NCI-H128 (cell line): Measurements from ENCODE around the gene ELL2.
"Not testable (repeated sequence)": the region's sequence is repeated elsewhere in the genome, so short reads cannot be mapped to it uniquely, and the experiment has no call there.

Source experiments
- DNase-seq: peaks from one replicate; lab custom pipeline; 2025; ENCODE audit not compliant: unreplicated experiment; lab: John Stamatoyannopoulos, UW

The ELL2 gene

DNA sequence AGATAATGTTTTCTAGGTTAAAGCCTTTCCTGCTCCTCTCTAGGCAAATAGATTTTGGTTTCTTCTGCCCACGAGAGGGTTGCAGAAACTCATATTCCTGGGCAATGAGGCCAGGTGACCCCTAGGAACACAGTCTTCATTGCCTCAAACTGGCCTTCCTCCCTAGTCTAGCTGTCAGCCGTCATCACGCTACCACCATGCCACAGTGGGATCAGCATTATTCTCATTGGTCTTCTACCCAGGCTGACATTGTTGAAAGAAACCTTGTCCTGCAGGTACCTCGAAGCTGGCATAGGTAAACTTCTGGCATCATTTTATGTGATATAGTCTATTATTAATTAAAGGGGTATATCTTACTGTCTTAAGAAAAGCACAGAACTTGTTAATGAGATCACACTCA, 51.1 kb downstream of the ELL2 start:
- DNase-seq = no peak

GRCh38 chr5:95909738-95910137, 51.9 kb downstream of the ELL2 start:
- no peak for DNase-seq

GRCh38 chr5:95908799-95909198, 52.9 kb downstream of the ELL2 start:
- DNase-seq = no peak

DNA sequence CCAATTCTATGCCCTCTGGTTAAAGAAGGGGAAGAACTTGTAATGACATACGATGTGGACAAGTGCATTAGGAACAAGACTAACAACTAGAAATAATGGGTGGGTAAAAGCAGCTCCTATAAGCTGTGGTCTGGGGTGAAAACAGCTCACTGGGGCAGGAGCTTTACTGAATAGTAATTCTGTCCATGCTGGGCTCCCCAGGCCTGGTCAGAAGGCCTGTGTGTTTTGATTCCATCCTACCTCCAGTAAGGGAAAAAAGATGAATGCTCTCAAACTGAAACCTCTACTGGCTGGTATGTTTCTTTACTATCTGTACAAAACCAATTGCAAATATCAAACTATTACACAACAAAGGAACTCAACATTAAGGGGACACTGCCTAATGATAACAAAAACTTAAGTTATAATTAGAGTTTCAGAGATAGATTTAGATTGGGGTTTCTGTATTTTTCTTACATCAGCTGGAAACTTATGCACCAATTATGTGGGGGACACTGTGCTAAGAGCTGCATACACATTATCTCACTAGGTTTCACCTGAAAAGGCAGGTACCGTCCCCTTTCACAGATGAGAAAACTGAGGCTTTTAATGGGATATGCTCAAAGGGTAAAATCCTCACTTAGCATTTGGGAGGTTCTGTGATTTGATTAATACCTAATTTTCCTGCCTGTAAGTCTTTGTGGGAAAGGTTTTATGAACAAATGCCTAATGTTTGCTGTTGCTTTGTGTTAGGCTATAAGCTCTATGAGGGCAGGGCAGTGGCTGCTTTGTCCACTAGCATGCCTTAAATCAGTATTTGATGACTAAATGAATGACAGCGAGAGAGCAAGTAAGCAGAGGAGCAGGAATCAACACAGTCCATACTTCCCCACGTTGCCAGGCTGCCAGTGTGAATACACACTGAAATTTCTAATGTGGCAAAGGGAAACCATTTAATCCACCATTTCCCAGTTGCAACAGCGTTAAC, 53.6 kb downstream of the ELL2 start:
- no peak for DNase-seq

- DNase-seq = no peak
Measured at GRCh38 chr5:95907067-95907705, 54.5 kb downstream of the ELL2 start.

- DNase-seq = not testable (repeated sequence)
Measured at GRCh38 chr5:95906398-95906797, 55.3 kb downstream of the ELL2 start.

DNA sequence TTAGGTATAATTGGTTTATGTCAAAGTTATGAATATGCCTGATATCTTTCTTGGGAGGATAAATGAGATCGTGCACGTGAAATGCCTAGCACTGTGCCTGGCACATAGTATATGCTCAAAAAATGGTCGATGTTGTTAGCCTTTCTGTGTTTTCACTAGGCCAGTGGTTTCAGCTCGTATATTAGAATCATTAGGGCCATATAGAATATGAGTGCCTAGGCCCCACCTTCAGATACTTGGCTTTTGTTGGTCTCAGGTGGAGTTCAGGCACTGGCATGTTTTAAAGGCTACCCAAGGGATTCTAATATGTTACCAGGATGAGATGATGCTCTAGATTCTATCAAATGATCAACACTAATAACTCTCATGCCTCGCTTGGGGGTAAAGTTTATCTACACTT, 56.8 kb downstream of the ELL2 start:
- no peak for DNase-seq

- DNase-seq = no peak
Measured at GRCh38 chr5:95903838-95904237, 57.8 kb downstream of the ELL2 start.

DNA sequence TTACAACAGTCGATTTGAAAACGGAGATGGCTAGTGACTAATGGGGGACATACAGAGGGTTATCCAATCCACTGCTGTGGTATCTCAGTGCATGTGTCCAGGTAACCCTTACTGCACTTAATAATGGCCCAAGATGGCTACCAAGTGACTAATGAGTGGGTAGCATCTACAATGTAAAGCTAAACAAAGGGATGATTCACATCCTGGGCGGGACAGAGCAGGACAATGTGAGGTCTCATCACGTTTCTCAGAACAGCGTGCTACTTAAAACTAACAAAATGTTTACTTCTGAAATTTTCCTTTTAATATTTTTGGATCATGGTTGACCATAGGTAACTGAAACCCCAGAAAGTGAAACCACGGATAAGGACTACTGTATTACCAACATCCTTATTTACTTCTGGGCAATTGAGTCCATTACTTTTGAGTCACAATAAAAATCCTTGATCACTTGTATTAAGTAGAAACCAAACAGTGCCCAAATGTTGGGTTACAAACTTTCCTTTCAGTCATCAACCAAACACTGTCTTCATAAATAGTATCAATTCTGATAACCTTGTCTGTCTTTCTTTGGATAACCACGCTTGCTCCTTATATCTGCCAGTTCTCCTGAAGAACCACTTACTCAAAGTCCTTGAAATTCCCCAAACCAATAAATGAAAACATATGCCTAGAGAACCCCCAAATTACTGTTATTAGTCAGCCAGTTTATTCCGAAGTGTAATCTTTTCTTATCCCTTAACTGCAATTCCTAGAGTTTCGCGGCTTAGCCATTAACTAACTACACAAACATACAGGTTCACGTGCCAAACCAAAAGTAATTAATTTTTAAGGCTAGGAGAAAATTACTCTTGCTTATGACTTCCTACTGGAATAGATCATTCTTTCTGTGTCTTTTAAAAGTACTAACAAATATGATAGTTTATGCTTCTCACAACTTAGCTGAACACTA, 59.7 kb downstream of the ELL2 start:
- DNase-seq = no peak

DNA sequence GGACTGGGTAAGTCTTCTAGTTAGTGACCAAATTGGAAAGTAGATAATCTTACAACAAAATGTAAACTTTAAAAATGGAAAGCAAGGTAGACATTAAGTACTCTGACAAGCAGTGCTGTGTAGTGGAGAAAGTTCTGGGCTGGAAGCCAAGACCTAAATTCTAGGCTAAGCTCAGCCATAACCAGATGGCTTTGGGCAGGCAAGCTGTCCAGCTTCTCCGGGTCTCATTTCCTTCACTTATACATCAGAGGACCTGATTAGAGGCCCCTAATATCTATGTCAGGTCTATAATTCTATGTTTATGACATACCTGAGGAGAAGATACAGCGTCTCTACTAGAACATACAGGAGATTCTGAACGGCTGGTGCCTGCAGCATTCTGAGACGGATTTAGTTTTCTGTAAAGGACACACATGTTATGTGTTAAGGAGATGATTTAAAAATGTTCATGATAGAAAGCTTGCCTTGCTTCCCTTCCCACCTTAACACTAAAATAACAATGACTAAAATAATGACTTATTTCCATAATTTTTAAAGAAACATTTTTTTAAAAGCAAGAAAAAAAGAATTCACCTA, 61.2 kb downstream of the ELL2 start:
- no peak for DNase-seq

DNA sequence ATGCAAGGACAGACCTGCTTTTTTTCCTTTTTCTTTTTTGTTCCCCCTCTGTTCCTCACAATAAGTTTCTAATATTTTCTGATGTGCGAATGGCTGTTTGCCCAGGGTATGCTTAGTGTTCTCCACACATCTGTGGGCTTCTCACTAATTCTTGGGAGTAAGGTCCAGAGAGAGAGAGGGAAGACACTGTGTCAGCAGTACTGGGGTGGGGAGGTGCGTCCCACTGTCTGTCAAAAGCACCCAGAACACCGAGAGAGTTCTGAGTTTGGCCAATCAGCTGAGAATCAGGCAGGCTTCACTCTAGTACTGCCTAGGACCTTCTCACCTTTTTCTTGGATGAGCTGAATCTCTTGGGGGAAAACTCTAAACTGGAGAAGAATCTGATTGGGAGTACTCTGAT, 61.8 kb downstream of the ELL2 start:
- no peak for DNase-seq

- DNase-seq = no peak
Measured at GRCh38 chr5:95899006-95899405, 62.6 kb downstream of the ELL2 start.

DNA sequence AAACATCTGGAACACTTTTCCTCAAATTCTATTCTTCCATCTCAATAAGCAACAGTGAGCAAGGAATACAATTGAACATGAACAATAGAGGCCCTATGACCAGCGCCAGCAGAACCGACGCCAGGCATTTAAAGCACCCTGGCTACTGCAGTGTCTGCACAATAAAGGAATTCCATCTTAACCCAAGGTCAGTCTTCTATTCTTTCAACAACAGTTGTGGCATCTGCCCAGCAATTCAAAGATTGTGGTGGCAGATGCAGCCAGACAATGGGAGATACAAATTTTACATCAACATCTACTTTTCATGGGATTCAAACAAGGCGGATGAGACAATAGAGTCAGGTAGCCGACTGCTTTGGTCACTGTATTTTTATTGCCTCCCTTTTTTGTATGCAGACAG, 65.9 kb downstream of the ELL2 start:
- DNase-seq = no peak

GRCh38 chr5:95895251-95895650, 66.4 kb downstream of the ELL2 start:
- DNase-seq = no peak

DNA sequence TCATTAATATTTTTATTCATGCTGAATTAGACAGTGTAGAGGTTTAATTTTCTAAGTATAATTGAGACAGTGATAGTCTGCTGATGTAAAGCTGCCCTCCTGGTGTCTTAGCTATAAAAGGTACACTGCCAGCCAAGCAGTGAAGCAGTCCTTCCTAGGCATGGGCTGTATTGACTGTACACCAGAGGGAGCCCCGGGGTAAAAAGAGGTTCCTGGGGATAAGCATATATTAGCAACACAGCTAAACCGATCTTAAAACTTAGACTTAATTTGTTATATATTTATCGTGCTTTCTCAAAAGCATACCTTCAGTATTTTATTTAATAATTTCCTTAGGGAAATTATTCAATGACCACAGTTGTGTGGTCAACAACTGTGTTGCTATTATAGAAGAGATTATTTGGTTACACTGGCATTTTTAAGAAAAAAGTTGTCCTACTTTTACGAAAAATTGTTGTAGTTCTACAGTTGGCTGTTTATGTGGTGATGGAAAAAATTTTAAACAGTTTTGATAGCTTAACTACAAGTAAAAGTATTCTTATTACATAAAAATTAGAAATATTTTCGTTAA, 68.8 kb downstream of the ELL2 start:
- DNase-seq = no peak

GRCh38 chr5:95891499-95891898, 70.2 kb downstream of the ELL2 start:
- no peak for DNase-seq

GRCh38 chr5:95889076-95889475, 72.6 kb downstream of the ELL2 start:
- DNase-seq = no peak

DNA sequence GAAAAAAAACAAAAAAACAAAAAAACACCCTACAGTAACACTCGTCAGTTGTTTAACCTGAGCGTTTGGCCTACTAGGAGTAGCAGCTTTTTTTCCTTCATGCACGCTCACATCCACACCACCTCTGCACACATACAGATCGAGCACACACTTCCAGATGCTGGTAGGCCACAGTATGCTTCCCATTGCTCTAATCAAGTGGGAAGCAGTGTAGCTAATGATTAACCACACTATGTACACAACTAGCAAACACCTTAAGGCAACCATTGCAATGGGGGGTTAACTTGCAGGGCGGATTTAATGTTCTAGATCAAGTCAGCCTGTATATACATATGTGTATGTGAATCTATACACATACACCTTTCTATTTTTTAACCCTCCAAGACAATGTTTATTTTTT, 73.7 kb downstream of the ELL2 start:
- no peak for DNase-seq

GRCh38 chr5:95886340-95887044, 75.2 kb downstream of the ELL2 start:
- DNase-seq = no peak

DNA sequence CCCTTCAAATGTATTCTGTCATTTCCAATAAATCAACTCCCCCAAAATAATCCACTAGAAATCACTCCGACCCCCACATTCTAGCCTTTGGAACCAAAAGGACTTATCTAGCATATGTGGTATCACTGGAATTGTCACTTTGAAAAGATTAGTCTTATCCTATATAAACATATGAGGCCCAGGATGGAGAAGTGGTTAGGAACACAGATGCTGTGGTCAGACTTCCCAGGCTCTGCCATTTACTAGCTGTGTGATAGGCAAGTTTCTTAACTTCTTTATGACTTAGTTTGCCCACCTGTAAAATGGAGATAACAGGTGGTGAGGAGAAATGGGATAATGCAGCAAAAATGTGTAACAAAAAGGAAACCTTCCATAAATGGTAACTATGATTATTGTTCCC, 77.1 kb downstream of the ELL2 start:
- DNase-seq = no peak
